T-helper 17 cell (primary cell): ENCODE data around the gene GNA12. TPM values are rescaled to one million over a fixed set of nuclear protein-coding genes. Genes with fewer than 3 reads are reported as not detected.
"Not testable (repeated sequence)": the region's sequence is repeated elsewhere in the genome, so short reads cannot be mapped to it uniquely, and the experiment has no call there.

Experiments
- ATAC-seq: fragments of 150-1000 bp; cut with Tn5 transposase; 2 replicates; pipeline ENCODE4 v1.10.0; 2021; ENCODE audit warnings: mild to moderate bottlenecking, moderate library complexity
- DNase-seq, 3 donors: peaks; one replicate each; pipeline versions ENCODE4 v3.0.0 to v3.0.0-alpha.2; 2020 to 2021
- H3K9me3 ChIP-seq: one replicate; pipeline ENCODE4 v1.7.0; 2013; ENCODE audit warnings: low read length, mild to moderate bottlenecking; ENCODE audit not compliant: control insufficient read depth, poor library complexity, severe bottlenecking
- H3K27ac Mint-ChIP-seq: one replicate; pipeline ENCODE4 v1.8.0; 2022; ENCODE audit warnings: mild to moderate bottlenecking, moderate library complexity, mixed read lengths
- H3K27me3 Mint-ChIP-seq: one replicate; pipeline ENCODE4 v1.8.0; 2022; ENCODE audit warnings: mixed read lengths
- H3K36me3 Mint-ChIP-seq: one replicate; pipeline ENCODE4 v1.8.0; 2022; ENCODE audit warnings: low read depth, mixed read lengths
- H3K4me1 Mint-ChIP-seq: one replicate; pipeline ENCODE4 v1.8.0; 2022; ENCODE audit warnings: mild to moderate bottlenecking, mixed read lengths
- H3K4me3 Mint-ChIP-seq: one replicate; pipeline ENCODE4 v1.8.0; 2022; ENCODE audit warnings: mild to moderate bottlenecking, moderate library complexity, mixed read lengths
- total RNA-seq, 4 donors: library from RNA in 2 of 4; stranded (reverse) in 2 of 4; gene quantifications; one replicate each; pipeline ENCODE4 v1.2.3 and lab custom pipeline; 2022 to 2026

Gene GNA12
- total RNA-seq, 2 donors from 2014 or later: 13.5 to 19.2 TPM

DNA sequence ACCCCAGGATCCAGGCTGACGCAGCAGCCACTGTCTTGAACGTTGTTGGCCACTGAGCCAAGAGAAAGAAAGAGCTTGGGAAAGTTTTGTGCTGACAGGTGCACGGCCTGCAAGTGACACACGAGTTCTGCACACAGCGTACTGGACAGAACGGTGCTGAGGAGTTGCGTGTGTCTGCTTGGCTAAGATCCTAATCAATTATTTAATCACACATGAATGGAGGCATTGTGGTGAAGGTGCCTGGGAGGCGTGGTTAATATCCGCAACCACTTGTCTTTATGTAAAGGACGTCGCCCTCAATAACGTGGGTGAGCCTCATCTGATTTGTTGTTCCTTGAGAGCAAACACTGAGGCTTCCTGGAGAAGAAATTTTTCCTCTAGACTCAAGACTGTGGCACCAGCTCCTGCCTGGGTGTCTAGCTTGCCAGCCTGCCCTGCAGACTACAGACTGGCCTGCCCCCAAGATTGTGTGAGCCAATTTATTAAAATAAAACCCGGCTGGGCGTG is 16.6 kb upstream of the GNA12 start:
- Mint-ChIP-seq H3K4me1 (peaks cover 17% of the 10 kb centered on the region), H3K27ac (no peak overlapping the region)
- no peak for ATAC-seq

DNA sequence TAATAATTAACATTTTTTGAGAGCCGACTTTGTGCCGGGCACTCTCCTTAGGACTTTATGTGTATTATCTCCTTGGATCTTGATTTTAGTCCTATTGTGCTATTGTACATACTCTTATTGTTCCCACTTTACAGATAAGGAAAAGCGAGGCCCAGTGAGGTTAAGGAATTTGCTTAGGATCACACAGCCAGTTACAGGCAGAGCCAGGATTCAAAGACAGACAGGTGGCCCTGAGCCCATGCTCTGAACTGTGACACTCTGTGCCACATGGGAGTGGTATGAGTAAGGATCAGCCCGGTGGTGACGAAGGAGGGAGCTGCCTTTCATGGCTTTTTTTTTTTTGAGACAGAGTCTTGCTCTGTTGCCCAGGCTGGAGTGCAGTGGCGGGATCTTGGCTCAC is 15.8 kb upstream of the GNA12 start:
- no peaks in the 10 kb centered on the region for H3K27me3 Mint-ChIP-seq

More for the DNA sequence above, 16.6 kb upstream of the GNA12 start:
- Mint-ChIP-seq H3K36me3 (peaks cover 3% of the 10 kb centered on the region), H3K4me3 (no peak overlapping the region), H3K27me3 (no peaks in the 10 kb centered on the region)
- no peaks in the 10 kb centered on the region for H3K9me3 ChIP-seq
- DNase-seq: no peak

DNA sequence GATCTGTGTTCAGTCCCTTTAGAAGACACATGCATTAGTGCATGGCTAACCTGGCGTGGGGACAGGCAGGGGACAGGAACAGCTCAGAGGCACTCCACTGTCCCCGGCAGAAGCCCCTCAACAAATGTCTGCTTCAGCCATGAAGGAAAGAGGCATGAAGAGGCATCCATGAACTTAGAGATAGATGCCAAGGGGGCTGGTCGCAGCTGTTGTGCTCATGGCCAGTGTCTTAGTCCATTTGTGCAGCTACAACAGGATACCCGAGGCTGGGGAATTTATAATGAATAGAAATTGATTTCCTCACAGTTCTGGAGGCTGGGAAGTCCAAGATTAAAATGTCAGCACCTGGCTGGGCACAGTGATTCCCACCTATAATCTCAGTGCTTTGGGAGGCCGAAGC is 14.5 kb upstream of the GNA12 start:
- H3K27ac Mint-ChIP-seq: no peak overlapping the region
- DNase-seq: no peak
- H3K9me3 ChIP-seq: no peaks in the 10 kb centered on the region
- peaks cover 9% of the 10 kb centered on the region for H3K4me1 Mint-ChIP-seq
- H3K36me3 Mint-ChIP-seq: peaks cover 3% of the 10 kb centered on the region
- no peaks in the 10 kb centered on the region for H3K27me3 Mint-ChIP-seq
- H3K4me3 Mint-ChIP-seq: no peak overlapping the region
- ATAC-seq: no peak

More for the DNA sequence above, 15.8 kb upstream of the GNA12 start:
- ATAC-seq (no peak), DNase-seq (no peak)
- Mint-ChIP-seq H3K4me1 (peaks cover 15% of the 10 kb centered on the region), H3K27ac (no peak overlapping the region), H3K4me3 (no peak overlapping the region), H3K36me3 (peaks cover 3% of the 10 kb centered on the region)
- no peaks in the 10 kb centered on the region for H3K9me3 ChIP-seq

DNA sequence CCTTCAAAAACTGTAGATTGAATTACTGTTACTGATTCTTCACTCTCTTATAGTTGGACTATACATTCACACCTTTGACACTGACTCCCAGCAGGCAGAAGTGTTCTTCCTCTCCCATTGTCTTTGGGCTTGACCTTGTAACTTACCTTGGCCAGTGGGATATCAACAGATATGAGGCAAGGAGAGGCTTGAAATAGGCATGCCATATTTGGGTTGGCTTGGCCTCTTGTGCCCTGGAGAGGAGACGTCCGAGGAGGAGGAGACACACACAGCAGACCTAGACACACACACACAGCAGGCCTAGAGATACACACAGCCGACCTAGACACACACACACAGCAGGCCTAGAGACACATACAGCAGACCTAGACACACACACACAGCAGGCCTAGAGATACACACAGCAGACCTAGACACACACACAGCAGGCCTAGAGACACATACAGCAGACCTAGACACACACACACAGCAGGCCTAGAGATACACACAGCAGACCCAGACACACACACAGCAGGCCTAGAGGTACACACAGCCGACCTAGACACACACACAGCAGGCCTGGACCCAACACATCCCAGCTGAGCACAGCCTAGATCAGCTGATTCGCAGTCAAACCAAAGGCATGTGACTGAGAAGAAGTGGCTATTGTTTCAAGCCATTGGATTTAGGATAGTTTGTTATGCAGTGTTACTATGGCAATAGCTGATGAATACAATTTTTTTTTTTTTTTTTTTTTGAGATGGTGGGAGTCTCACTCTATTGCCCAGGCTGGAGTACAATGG is 12.5 kb upstream of the GNA12 start:
- H3K27ac Mint-ChIP-seq: no peak overlapping the region
- peak; percentile 20 for ATAC-seq

DNA sequence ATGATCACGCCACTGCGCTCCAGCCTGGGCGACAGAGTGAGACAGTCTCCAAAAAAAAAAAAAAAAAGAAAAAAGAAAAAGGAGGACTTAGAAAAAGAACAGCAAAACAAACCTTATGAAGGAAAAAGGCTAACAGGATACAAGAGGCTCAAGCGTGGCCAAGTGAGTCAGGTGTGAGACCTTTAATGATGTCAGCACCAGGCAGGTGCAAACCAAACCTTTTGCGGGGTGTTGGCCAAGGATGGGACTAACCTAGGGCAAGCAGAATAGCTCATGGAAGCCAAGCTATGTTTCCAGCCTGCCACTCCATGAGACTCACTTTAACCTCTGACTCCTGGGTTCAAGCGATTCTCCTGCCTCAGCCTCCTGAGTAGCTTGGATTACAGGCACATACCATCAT is 11.3 kb upstream of the GNA12 start:
- Mint-ChIP-seq H3K4me1 (peaks cover 9% of the 10 kb centered on the region), H3K27ac (no peak overlapping the region), H3K4me3 (no peak overlapping the region), H3K36me3 (no peaks in the 10 kb centered on the region), H3K27me3 (no peaks in the 10 kb centered on the region)
- ATAC-seq (no peak), DNase-seq (no peak)
- no peaks in the 10 kb centered on the region for H3K9me3 ChIP-seq

More for the DNA sequence above, 12.5 kb upstream of the GNA12 start:
- peaks cover 3% of the 10 kb centered on the region for H3K36me3 Mint-ChIP-seq
- peaks cover 7% of the 10 kb centered on the region for H3K4me1 Mint-ChIP-seq
- no peaks in the 10 kb centered on the region for H3K9me3 ChIP-seq
- H3K4me3 Mint-ChIP-seq: no peak overlapping the region
- no peak for DNase-seq
- H3K27me3 Mint-ChIP-seq: no peaks in the 10 kb centered on the region

DNA sequence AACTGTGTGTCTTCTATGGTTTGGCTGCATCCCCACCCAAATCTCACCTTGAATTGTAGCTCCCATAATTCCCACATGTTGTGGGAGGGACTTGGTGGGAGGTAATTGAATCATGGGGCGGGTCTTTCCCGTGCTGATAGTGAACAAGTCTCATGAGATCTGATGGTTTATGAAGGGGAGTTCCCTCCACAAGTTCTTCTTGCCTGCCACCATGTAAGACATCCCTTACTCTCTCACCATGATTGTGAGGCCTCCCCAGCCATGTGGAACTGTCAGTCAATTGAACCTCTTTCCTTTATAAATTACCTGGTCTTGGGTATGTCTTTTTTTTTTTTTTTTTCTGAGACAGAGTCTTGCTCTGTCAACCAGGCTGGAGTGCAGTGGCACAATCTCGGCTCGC is 9.4 kb upstream of the GNA12 start:
- H3K27me3 Mint-ChIP-seq, H3K9me3 ChIP-seq, H3K4me1 Mint-ChIP-seq, H3K4me3 Mint-ChIP-seq, H3K27ac Mint-ChIP-seq, H3K36me3 Mint-ChIP-seq, ATAC-seq, DNase-seq: not testable (repeated sequence)

DNA sequence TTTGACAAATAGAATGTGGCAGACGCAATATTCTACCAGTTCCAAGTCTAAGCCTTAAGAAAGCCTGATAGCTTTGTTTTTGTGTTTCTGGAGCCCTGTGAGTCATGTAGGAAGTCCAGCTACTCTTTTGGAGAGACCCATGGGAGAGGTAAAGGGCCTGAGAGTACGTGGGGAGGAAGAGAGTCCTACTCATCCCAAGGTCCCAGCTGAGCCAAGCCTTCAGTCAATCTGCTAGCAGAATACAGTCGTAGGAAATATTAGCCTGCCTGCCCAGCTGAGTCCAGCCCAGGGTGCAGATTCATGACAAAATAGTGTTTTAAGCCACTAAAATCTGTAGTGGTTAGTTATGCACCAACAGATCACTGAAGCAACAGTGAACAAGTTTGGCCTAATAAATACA is 9.0 kb upstream of the GNA12 start:
- Mint-ChIP-seq H3K36me3 (no peaks in the 10 kb centered on the region), H3K27ac (no peak overlapping the region), H3K4me3 (no peak overlapping the region), H3K27me3 (no peaks in the 10 kb centered on the region), H3K4me1 (peaks cover 7% of the 10 kb centered on the region)
- DNase-seq: no peak
- no peaks in the 10 kb centered on the region for H3K9me3 ChIP-seq
- no peak for ATAC-seq

DNA sequence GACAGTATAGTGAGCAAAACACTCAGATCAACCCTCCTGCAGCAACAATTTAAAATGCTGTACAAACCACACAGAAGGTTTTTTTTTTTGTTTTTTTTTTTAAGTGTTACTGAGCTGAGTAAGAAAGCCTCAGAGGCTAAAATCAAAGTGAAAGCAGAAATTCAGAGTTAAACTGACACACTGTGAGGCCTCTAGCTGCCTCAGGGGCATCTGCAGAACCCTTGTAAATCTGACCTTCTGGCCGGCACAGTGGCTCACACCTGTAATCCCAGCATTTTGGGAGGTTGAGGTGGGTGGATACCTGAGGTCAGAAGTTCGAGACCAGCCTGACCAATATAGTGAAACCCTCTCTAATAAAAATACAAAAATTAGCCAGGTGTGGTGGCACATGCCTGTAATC is 7.4 kb upstream of the GNA12 start:
- no peaks in the 10 kb centered on the region for H3K27me3 Mint-ChIP-seq
- ATAC-seq (peak; percentile 49), DNase-seq (no peak)

DNA sequence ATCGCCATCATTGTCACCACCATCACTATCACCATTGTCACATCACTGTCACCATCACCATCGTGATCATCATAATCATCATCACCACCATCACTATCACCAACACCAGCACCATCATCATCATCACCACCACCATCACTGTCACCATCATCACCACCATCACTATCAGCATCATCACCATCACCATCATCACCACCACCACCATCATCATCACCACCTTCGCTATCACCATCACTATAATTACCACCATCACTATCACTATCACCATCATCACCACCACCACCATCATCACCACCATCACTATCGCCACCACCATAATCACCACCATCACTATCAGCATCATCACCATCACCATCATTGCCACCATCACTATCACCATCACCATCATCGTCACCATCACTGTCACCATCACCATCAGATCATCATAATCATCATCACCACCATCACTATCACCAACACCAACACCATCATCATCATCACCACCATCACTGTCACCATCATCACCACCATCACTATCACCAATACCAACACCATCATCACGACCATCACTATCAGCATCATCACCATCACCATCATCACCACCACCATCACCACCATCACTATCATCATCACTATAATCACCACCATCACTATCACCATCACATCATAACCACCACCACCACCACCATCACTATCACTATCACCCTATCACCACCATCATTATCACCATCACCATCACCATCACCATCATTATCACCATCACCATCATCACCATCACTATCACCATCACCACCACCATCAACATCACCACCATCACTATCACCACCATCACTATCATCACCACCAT is 6.0 kb upstream of the GNA12 start:
- ATAC-seq (no peak), DNase-seq (no peak)

More for the DNA sequence above, 7.4 kb upstream of the GNA12 start:
- H3K9me3 ChIP-seq: no peaks in the 10 kb centered on the region
- Mint-ChIP-seq H3K4me1 (peaks cover 5% of the 10 kb centered on the region), H3K27ac (no peak overlapping the region), H3K36me3 (no peaks in the 10 kb centered on the region), H3K4me3 (no peak overlapping the region)

DNA sequence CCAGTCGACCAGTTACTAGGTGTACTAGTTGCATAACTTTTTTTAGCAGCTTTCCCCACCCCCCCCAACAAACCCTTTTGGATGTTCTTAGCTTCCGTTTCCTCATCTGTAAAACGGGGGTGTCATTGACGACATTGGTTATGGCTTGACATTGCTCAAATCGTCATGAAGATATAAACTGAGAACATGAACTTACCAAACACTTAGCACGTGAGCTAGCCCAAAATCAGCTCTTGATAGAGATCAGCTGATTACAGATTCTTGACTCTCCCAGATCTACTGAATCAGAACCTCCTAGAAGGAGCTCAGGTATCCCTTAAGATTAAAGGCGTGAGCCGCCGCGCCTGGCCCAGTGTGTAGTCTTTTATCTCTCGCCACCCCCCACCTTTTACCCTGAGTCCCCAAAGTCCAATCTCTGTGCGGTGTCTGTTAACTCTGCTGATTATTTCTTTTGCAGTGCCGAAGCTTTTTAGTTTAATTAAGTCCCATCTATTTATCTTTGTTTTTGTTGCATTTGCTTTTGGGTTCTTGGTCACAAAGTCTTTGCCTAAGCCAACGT is 1.0 kb upstream of the GNA12 start:
- Mint-ChIP-seq H3K36me3 (no peaks in the 10 kb centered on the region), H3K4me3 (peak overlapping the region; percentile 88), H3K27ac (no peak overlapping the region), H3K27me3 (no peaks in the 10 kb centered on the region), H3K4me1 (peaks cover 15% of the 10 kb centered on the region)
- ATAC-seq (no peak), DNase-seq (no peak)
- H3K9me3 ChIP-seq: no peaks in the 10 kb centered on the region

More for the DNA sequence above, 6.0 kb upstream of the GNA12 start:
- H3K9me3 ChIP-seq: no peaks in the 10 kb centered on the region
- Mint-ChIP-seq H3K27ac (no peak overlapping the region), H3K27me3 (no peaks in the 10 kb centered on the region), H3K4me3 (no peak overlapping the region), H3K4me1 (peaks cover 6% of the 10 kb centered on the region), H3K36me3 (no peaks in the 10 kb centered on the region)

DNA sequence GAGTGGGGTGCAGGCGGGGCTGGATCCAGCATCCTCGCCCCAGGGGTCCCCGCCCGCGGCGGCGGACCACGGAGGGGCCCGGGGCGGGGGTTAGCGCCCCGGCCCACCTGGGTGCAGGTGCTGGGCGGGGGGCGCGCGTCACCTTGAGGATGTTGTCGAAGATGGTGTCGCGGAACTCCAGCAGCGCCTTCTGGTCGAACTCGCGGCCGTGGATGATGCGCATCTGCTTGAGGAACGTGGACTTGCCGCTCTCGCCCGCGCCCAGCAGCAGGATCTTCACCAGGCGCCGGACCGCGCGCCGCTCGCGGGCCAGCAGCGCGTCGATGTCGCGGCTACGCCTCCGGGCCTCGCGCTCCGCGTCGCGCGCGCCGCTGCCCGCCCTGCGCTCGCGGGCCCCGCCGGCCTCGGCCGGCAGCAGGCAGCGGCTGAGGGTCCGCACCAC is 376 bp downstream of the GNA12 start:
- no peaks in the 10 kb centered on the region for H3K36me3 Mint-ChIP-seq
- H3K27me3 Mint-ChIP-seq: no peaks in the 10 kb centered on the region
- DNase-seq: peak in 1 of 3 donors; percentile 16

DNA sequence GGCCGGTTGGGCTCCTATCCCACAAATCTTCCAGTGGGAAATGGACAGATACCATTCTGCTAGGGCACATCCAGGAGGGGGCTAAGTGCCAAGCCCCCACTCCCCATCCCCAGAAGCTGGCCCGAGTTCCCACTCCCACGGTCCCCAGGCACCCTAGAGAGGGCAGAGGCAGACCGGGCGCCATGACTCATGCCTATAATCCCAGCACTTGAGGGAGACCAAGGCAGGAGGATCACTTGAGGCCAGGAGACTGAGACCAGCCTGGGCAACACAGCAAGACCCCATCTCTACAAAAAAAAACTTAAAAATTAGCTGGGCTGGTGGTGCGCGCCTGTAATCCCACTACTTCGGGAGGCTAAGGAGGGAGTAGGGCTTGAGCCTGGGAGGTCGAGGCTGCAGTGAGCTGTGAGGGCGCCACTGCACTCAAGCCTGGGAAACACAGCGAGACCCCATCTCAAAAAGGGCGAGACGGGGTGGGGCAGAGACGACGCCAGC is 870 bp downstream of the GNA12 start:
- no peaks in the 10 kb centered on the region for H3K36me3 Mint-ChIP-seq
- H3K4me3 Mint-ChIP-seq: peak overlapping the region; percentile 86
- H3K27me3 Mint-ChIP-seq: no peaks in the 10 kb centered on the region
- H3K9me3 ChIP-seq: no peaks in the 10 kb centered on the region
- DNase-seq (no peak), ATAC-seq (no peak)
- no peak overlapping the region for H3K27ac Mint-ChIP-seq
- peaks cover 15% of the 10 kb centered on the region for H3K4me1 Mint-ChIP-seq

More for the DNA sequence above, 376 bp downstream of the GNA12 start:
- peak; percentile 10 for ATAC-seq
- Mint-ChIP-seq H3K4me3 (peak overlapping the region; percentile 86), H3K4me1 (peaks cover 15% of the 10 kb centered on the region), H3K27ac (no peak overlapping the region)
- no peaks in the 10 kb centered on the region for H3K9me3 ChIP-seq

DNA sequence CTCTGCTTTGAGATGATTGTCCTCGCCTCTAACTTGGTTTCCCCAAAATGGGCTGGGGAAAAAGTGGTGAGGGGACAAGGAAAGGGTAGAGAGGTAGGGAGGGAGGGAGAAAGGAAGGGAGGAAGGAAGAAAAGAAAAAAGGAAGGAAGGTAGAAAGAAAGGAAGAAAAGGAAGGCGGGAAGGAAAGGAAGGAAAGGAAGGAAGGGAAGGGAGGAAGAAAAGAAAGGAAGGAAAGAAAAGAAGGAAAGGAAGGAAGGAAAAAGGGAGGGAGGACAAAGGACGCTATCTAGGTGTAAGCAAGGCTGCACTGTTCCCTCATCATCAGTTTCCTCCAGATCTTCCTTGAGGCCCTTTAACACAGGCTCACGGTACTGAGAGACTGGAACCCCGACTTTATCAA is 2.2 kb downstream of the GNA12 start:
- Mint-ChIP-seq H3K36me3 (no peaks in the 10 kb centered on the region), H3K27me3 (no peaks in the 10 kb centered on the region), H3K4me3 (no peak overlapping the region), H3K4me1 (peaks cover 22% of the 10 kb centered on the region), H3K27ac (no peak overlapping the region)
- DNase-seq (no peak), ATAC-seq (no peak)
- no peaks in the 10 kb centered on the region for H3K9me3 ChIP-seq
